GM08714 (cell line): Measurements from ENCODE around the gene TMEM63A.
"Not testable (repeated sequence)": the region's sequence is repeated elsewhere in the genome, so short reads cannot be mapped to it uniquely, and the experiment has no call there.

Experiments used
- H3K4me3 ChIP-seq: fragments of 200-500 bp; sonication (Bioruptor generic); 2 replicates; pipeline ENCODE4 v1.5.1; 2014; ENCODE audit warnings: mild to moderate bottlenecking, low read length, inconsistent platforms
- ZNF274 ChIP-seq: IDR thresholded peaks from 2 replicates; pipeline ENCODE4 v1.6.1; 2012; ENCODE audit warnings: mild to moderate bottlenecking, low read depth, low read length

Gene TMEM63A

DNA sequence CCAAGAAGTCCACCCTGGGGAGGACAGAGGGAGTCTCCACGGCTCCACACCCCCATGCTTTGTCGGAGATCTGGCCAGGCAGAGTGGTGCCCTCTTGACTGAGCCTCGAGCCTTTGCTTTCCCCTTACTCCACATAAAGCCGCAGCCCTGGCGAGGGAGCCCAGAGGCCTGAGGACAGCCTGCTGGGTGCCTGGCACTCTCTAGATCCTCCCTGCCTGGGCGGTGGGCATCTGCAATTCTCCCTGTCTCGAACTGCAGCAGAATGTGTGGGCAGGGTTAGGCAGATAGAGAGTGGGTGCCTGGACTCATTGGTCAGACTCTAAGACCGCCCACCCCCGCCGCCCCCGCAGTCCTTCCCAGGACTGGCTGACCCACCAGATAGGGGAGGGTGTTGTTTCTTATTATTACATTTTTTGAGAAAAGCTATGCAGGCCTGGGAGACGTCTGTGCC lies 58.3 kb downstream of the TMEM63A start:
- no peak for TF ChIP-seq ZNF274
- no peak overlapping the region for H3K4me3 ChIP-seq

DNA sequence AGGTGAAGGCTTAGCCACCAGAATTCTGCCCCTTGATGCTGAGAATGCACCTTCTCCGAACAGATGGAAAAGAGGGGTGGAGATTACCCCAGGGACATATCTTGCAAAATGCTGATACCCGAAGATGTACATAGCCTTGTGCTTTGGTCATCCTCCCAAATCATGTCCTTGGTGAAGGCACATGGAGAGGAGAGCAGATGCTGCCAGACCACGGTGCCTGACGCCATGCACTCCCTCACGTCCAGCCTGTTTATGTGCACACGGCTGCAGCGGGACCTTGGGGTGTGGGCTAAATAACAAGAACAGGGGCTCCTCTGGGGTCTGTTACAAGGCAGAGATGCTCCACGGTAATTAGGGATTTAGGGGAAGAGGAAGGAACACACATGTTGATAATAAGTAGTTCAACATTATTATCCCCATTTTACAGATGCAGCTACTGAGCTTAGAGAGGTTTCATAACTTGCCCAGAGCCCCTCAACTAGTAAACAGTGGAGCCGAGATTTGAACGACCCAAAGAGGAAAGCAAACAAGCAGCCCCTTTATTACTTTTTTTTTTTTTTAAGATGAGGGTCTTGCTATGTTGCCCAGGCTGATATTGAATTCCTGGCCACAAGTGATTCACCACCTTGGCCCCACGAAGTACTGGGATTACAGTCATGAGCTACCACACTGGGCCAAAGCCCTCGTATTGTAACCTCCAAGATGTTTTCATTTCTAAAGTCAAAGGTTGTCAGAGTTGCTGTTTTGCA lies 59.4 kb downstream of the TMEM63A start:
- TF ChIP-seq ZNF274, result no peak
- no peak overlapping the region for H3K4me3 ChIP-seq

DNA sequence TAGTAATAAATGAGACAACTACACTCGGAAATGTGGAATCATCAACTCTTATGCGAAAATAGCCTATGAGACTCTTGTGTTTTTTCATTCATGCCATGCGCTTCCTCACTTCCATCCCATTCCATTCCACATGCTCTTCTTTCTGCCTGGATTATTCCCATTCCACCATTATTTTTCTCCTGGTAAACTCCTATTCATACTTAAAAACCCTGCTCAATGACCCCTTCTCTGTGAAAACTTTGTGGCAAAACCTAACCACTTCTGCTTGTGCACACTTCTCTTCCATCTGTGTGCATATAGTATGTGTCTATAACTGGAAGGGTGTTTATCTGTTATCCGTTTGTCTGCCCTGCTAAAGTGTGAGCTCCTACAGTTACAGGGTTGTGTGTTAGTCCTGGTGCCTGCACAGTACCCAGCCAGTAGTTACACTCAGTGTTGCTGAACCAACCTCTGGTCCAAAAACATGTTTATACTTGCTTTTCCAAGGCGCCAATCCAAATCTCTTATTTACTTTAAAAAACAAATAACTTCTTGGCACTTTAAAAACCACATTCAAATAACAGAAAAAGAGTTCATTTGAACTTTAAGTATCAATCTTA lies 61.6 kb downstream of the TMEM63A start:
- no peak overlapping the region for H3K4me3 ChIP-seq
- TF ChIP-seq ZNF274, result no peak

DNA sequence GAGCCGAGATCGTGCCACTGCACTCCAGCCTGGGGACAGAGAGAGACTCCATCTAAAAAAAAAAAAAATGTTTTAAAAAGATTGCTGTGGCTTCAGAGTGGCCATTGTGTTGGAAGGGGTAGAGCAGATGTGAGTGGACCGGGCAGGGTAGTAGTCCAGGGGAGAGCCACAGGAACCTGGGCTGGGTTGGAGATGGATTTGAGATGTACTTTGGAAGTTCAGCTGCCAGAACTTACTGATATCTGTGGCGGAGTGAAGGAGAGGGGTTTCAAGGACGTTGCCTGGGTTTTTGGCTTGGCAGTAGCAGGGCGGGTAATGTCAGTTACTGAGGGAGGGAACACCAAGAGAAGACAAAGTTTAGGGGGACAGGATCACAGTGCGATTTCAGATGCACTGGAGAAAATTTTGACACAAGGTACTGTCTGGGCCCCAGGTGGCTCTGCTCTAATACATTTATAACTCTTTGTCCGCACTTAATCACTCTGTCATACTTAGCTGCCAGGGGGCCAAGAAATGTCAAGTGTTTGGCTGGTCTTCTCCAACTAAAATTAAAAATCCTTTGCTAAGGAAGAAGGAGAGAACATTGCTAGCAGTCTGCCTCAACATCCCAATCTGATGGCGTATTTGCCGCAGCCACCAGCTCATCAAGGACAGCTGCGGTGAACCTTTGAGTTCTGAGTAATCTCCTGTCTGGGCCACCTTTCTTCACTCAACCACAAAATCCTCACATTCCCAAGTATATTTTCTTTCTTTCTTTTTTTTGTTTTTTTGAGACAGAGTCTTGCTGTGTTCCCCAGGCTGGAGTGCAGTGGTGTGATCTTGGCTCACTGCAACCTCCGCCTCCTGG lies 62.6 kb downstream of the TMEM63A start:
- no peak for TF ChIP-seq ZNF274
- H3K4me3 ChIP-seq, result no peak overlapping the region

DNA sequence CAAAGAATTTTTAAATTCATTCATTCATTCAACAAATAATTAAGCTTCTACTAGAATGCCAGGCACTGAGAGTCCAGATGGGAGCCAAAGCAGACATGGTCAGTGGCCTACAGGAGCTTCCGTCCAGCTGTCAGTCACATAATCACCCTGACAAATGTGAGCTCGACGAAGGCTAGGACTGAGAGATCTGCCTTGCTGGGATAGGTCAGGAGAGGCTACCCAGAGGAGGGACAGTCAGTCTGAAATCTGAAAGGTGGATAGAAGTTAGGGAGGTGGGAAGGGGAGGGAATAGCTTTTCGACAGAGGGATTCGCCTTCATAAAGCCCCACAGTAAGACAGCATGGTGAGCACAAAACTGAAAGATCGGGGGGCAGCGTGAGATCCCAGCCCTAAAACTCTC lies 64.0 kb downstream of the TMEM63A start:
- H3K4me3 ChIP-seq, result no peak overlapping the region
- no peak for TF ChIP-seq ZNF274

DNA sequence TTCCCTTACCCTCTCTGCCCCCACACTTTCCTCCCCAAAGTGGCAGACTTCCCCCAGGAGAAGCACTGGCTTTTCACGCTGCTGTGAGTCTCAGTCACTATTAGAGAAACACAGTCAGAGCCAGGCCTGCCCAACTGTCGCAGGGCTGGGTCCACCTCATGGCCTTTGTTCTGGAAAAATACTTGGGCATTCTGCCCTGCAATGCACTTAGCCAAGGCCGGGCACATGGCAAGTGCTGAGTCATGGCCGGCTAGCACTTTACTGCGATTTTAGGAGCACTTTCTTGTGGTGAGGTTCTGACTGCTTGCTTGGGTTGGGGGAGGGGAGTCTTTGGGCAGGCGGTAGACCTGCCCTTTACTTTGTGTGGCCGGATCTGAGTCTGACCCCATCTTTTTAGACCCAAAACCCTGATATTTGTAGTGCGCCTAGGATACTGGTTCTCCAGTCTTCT lies 64.5 kb downstream of the TMEM63A start:
- H3K4me3 ChIP-seq, result no peak overlapping the region
- no peak for TF ChIP-seq ZNF274

DNA sequence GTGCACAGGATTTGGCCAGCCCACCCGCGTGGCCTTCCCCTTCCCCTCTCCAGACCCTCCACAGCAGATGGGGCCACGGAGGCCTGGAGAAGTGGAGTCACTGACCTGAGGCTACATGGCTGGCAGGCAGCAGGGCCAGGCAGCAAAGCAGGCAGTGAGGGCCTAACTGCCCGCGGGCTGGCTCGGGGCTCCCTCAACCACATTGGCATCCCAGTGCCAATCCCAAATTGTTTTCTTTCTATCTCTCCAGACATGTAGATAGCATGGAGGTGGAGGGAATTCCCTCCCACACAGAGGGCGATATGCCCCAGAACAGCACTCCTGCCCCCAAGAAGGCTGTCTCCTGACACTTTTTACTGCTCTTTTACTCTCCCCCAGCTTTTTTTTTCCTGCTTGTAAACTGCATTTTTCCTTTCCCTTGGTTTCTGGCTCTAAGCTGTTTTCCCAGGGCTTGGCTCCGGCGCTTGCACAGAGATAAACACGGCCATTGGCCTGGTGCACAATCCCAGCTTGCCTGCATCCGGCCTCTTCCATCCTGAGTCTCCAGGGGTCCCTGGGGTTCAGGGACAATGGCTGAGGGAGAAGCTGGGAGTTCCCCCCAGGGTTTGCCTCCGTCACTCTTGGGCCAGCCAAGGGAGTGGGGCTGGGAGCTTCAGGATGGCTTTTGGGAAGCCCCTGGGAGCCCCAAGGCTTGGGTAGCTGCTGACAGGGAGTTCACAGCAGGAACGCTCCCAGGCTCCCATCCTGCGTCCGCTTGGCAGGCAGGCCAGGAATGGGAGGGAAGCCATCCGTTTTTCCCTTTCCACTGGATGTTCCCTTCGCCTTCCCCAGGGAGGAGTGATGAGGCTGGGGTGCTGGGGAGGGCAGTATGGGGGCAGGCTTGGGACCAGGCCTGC lies 65.3 kb downstream of the TMEM63A start:
- no peak overlapping the region for H3K4me3 ChIP-seq
- no peak for TF ChIP-seq ZNF274

DNA sequence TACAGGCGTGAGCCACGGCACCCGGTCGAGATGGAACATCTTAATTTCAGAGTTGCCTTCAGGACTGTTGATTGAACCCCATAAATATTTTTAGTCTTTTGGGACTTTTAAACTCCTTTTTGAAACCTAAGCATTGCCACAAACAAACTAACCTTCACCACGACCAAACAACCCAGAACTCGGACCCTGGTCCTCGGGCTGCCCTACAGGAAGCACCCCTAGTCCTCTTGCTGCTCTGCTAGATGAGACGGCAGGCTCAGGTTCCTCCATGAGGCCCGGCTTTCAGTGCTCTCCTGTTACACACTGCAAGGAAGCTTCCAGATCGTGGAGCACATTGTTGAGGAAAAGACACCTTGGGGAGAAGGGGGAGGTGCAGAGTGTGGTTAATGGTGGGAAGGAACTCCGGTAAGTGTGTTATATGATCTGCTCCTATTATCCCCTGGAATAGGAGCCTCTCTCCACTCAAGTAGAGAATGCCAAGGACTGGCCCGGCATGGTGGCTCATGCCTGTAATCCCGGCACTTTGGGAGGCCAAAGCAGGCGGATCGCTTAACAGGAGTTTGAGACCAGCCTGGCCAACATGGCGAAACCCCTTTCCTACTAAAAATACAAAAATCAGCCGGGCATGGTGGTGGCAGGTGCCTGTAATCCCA lies 66.5 kb downstream of the TMEM63A start:
- no peak overlapping the region for H3K4me3 ChIP-seq
- TF ChIP-seq ZNF274, result no peak

DNA sequence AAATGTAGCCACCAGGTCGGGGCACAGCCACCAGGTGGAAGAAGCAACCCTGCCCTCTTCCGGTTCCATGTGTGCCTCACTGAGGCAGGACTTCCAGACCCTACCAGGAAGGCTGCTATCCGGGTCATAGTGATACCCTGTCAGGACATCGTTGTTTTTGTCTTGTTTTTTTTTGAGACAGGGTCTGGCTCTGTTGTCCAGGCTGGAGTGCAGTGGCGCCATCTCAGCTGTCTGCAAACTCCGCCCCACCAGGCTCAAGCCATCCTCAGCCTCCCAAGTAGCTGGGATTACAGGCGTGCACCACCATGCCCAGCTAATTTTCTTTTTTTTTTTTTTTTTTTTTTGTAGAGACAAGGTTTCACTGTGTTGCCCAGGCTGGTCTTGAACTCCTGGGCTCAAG lies 67.1 kb downstream of the TMEM63A start:
- H3K4me3 ChIP-seq, result not testable (repeated sequence)

DNA sequence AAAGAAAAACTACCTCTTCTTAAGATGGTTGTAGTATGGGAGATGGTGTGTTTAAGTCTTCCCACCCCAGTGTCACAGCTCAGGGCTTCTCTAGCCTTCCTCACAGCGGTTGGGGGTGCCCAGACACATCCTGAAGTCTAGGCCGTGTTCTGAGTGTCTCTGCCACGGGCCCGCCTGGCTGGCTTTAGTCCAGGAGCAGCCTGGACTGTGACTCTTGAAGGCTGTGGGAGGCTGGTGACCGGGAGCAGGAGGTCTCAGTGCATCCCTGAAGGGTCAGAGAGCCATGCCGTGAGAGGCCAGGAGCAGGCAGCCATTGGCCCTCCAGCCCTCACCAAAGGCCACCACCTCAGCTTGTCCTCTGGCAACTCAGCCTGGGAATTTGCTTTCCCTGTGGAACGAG lies 67.8 kb downstream of the TMEM63A start:
- H3K4me3 ChIP-seq, result no peak overlapping the region
- no peak for TF ChIP-seq ZNF274

DNA sequence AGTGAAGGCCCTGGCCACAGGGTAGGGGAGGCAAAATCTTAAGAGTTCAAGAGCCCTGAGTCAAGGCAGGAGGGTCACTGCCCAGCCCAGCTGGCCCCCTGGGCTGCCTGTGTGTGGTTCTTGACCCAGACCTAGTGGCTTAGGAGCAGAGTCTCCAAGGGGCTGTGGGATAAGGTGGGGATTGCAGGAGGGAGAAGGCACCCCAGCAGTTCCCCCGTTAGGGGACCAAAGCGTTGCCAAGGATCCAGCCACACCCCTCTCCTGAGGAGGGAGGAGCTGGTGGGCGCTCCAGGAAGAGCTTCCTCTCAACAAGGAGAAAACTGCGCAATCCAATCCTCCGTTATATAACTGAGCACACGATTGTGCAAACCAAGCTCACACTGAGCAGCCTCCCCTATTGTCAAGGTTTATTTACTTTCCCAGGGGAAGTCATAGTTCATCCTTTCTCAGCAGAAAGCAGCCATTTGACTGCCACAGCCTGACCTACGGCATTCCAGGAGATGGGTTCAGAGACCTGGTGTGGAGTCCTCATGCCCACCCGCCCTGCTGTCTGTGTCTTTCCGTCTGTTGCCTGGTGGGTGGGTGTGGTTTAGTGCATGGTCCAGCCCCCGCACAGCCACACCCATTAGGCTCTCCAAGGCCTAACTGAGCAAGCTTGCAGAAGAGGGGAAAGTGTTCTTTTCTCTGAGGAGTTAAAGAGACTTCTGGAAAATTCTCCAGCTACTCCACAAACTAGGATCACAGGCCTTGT lies 68.8 kb downstream of the TMEM63A start:
- TF ChIP-seq ZNF274, result no peak
- no peak overlapping the region for H3K4me3 ChIP-seq

DNA sequence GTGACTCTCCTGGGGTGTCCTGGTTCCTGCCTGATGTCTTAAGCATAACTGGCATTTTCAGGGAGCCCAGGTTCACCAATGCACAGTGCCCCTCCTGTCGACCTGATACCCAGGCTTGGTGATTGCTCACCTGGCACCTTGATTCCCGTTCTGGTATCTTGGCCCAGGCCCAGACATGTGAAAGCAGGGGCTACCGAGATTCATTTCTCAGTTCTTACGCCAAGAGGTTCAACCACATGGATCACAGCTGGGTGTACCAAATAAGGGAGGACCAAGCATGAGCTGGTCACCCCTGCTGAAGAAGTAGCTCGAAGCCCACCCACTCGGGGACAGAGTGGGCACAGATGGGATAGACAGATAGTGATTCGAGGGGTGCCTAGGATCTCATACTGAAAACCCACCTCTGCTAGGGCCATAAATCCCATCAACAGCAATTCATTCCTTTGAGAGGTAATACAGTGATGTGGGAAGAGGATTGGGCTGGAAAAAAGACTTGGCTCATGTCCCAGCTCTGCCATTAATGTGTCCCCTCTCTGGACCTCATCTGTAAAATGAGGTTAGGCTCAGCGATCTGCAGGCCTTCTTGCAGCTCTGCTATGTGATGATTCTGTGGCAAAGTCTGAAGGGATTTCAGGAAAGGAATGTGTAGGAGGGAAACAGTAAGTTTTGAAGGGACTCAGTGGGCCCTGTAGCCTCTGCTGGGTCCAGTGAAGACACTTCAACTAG lies 69.5 kb downstream of the TMEM63A start:
- no peak overlapping the region for H3K4me3 ChIP-seq
- no peak for TF ChIP-seq ZNF274
